Mesodermal cell (in vitro differentiated cells): ENCODE data around the gene CCDC3.

ENCODE experiments used
- H3K27ac ChIP-seq: 2 replicates; pipeline ENCODE4 v1.7.0; 2013; ENCODE audit warnings: mild to moderate bottlenecking, low read depth, low read length, moderate library complexity; ENCODE audit not compliant: severe bottlenecking
- H3K36me3 ChIP-seq: 2 replicates; pipeline ENCODE4 v1.7.1; 2013; ENCODE audit warnings: mild to moderate bottlenecking, low read length, moderate library complexity; ENCODE audit not compliant: control insufficient read depth, insufficient read depth
- H3K4me1 ChIP-seq: one replicate; pipeline ENCODE4 v1.7.1; 2013; ENCODE audit warnings: mild to moderate bottlenecking, low read length; ENCODE audit not compliant: insufficient read depth, control insufficient read depth, poor library complexity, severe bottlenecking
- H3K4me3 ChIP-seq: 2 replicates; pipeline ENCODE4 v1.7.0; 2013; ENCODE audit warnings: low read length, control low read depth, mild to moderate bottlenecking; ENCODE audit not compliant: insufficient read depth, poor library complexity, severe bottlenecking; ENCODE audit errors: extremely low read depth
- H3K9me3 ChIP-seq: 2 replicates; pipeline ENCODE4 v1.7.1; 2013; ENCODE audit warnings: mild to moderate bottlenecking, low read length, moderate library complexity; ENCODE audit not compliant: control insufficient read depth
- WGBS, 2 experiments: methylation state at CpG; one replicate each; pipeline ENCODE4 v1.1.5; 2013; ENCODE audit warnings: missing lambda C conversion rate in 2 of 2; ENCODE audit not compliant: insufficient coverage in 2 of 2; 5-methylcytosine and 5-hydroxymethylcytosine counted together

CCDC3 gene

GRCh38 chr10:12945690-12946359 lies 55.7 kb downstream of the CCDC3 start:
- no peak overlapping the region for H3K4me3 ChIP-seq
- no peaks in the 10 kb centered on the region for H3K36me3 ChIP-seq
- H3K9me3 ChIP-seq: no peaks in the 10 kb centered on the region
- WGBS, 2 experiments: 94 to 95% methylated on average over 2 of the region's 5 CpGs
- no peaks in the 10 kb centered on the region for H3K4me1 ChIP-seq
- no peak overlapping the region for H3K27ac ChIP-seq

- Histone ChIP-seq H3K27ac (no peak overlapping the region), H3K36me3 (no peaks in the 10 kb centered on the region), H3K4me1 (no peaks in the 10 kb centered on the region), H3K9me3 (no peaks in the 10 kb centered on the region), H3K4me3 (no peak overlapping the region)
- no CpG with 5 or more reads among the region's 1 CpG for WGBS, 2 experiments
Observed at GRCh38 chr10:12944931-12945330, 56.6 kb downstream of the CCDC3 start.

GRCh38 chr10:12943425-12943824 lies 58.1 kb downstream of the CCDC3 start:
- no peak overlapping the region for H3K4me3 ChIP-seq
- no peaks in the 10 kb centered on the region for H3K4me1 ChIP-seq
- H3K27ac ChIP-seq: no peak overlapping the region
- 95 to 100% methylated on average over 3 to 4 of the region's 5 CpGs for WGBS, 2 experiments
- H3K36me3 ChIP-seq: no peaks in the 10 kb centered on the region
- H3K9me3 ChIP-seq: no peaks in the 10 kb centered on the region

- Histone ChIP-seq H3K9me3 (no peaks in the 10 kb centered on the region), H3K36me3 (no peaks in the 10 kb centered on the region), H3K27ac (no peak overlapping the region), H3K4me3 (no peak overlapping the region), H3K4me1 (no peaks in the 10 kb centered on the region)
- WGBS, 2 experiments: no CpG with 5 or more reads among the region's 1 CpG
Observed at GRCh38 chr10:12941966-12942365, 59.5 kb downstream of the CCDC3 start.

- H3K36me3 ChIP-seq: no peaks in the 10 kb centered on the region
- H3K4me3 ChIP-seq: no peak overlapping the region
- 94 to 100% methylated on average over 3 to 5 of the region's 5 CpGs for WGBS, 2 experiments
- H3K9me3 ChIP-seq: no peaks in the 10 kb centered on the region
- no peaks in the 10 kb centered on the region for H3K4me1 ChIP-seq
- no peak overlapping the region for H3K27ac ChIP-seq
Observed at GRCh38 chr10:12940791-12941190, 60.7 kb downstream of the CCDC3 start.

GRCh38 chr10:12938271-12938670 lies 63.2 kb downstream of the CCDC3 start:
- Histone ChIP-seq H3K4me1 (no peaks in the 10 kb centered on the region), H3K4me3 (no peak overlapping the region), H3K9me3 (no peaks in the 10 kb centered on the region), H3K36me3 (no peaks in the 10 kb centered on the region), H3K27ac (no peak overlapping the region)
- WGBS, 2 experiments: 53 to 61% methylated on average over 3 of the region's 4 CpGs

- Histone ChIP-seq H3K4me3 (no peak overlapping the region), H3K9me3 (no peaks in the 10 kb centered on the region), H3K36me3 (no peaks in the 10 kb centered on the region), H3K4me1 (no peaks in the 10 kb centered on the region), H3K27ac (no peak overlapping the region)
- 74 to 86% methylated on average over 2 of the region's 3 CpGs for WGBS, 2 experiments
Observed at GRCh38 chr10:12937527-12937926, 64.0 kb downstream of the CCDC3 start.

GRCh38 chr10:12934777-12935176 lies 66.7 kb downstream of the CCDC3 start:
- Histone ChIP-seq H3K27ac (no peak overlapping the region), H3K4me1 (no peaks in the 10 kb centered on the region), H3K36me3 (no peaks in the 10 kb centered on the region), H3K9me3 (no peaks in the 10 kb centered on the region), H3K4me3 (no peak overlapping the region)
- WGBS, 2 experiments: 82 to 96% methylated on average over 4 of the region's 4 CpGs

GRCh38 chr10:12929381-12929780 lies 72.1 kb downstream of the CCDC3 start:
- H3K4me1 ChIP-seq: no peaks in the 10 kb centered on the region
- H3K36me3 ChIP-seq: no peaks in the 10 kb centered on the region
- WGBS, 2 experiments: 67 to 100% methylated on average over 1 of the region's 2 CpGs
- H3K27ac ChIP-seq: no peak overlapping the region
- no peak overlapping the region for H3K4me3 ChIP-seq
- no peaks in the 10 kb centered on the region for H3K9me3 ChIP-seq

GRCh38 chr10:12928571-12928970 lies 72.9 kb downstream of the CCDC3 start:
- 83 to 94% methylated on average over 1 to 5 of the region's 6 CpGs for WGBS, 2 experiments
- Histone ChIP-seq H3K9me3 (no peaks in the 10 kb centered on the region), H3K27ac (no peak overlapping the region), H3K4me1 (no peaks in the 10 kb centered on the region), H3K36me3 (no peaks in the 10 kb centered on the region), H3K4me3 (no peak overlapping the region)

- 92 to 100% methylated on average over 1 of the region's 1 CpG for WGBS, 2 experiments
- H3K9me3 ChIP-seq: no peaks in the 10 kb centered on the region
Observed at GRCh38 chr10:12927896-12928295, 73.6 kb downstream of the CCDC3 start.

More at GRCh38 chr10:12927896-12928295, 73.6 kb downstream of the CCDC3 start:
- Histone ChIP-seq H3K27ac (no peak overlapping the region), H3K4me1 (no peaks in the 10 kb centered on the region), H3K36me3 (no peaks in the 10 kb centered on the region), H3K4me3 (no peak overlapping the region)
